SKM-1 (cell line): ENCODE measurements around the gene ADGRF3.
"Not testable (repeated sequence)": the region's sequence is repeated elsewhere in the genome, so short reads cannot be mapped to it uniquely, and the experiment has no call there.

ENCODE experiments used
- DNase-seq: peaks from one replicate; lab custom pipeline; 2025; ENCODE audit not compliant: unreplicated experiment; lab: John Stamatoyannopoulos, UW

ADGRF3 gene

GRCh38 chr2:26283606-26284005 lies 63.0 kb downstream of the ADGRF3 start:
- no peak for DNase-seq

GRCh38 chr2:26281226-26281625 lies 65.4 kb downstream of the ADGRF3 start:
- no peak for DNase-seq

DNA sequence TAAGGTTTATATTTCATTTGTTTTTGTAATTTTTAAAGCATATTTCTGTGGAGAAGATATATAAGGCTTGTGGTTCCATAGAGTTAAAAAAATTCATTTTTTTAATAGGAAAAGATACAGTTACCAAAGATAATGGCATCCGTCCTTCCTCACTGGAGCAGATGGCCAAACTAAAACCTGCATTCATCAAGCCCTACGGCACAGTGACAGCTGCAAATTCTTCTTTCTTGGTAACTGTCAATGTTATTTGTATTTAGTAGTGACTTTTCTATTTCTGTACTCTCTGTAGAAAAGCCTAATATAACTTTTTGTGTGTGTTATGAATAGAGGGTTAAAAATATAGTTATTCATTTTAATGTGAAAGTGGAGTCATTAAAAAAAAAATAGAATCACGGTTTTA lies 66.7 kb downstream of the ADGRF3 start:
- DNase-seq, result no peak

DNA sequence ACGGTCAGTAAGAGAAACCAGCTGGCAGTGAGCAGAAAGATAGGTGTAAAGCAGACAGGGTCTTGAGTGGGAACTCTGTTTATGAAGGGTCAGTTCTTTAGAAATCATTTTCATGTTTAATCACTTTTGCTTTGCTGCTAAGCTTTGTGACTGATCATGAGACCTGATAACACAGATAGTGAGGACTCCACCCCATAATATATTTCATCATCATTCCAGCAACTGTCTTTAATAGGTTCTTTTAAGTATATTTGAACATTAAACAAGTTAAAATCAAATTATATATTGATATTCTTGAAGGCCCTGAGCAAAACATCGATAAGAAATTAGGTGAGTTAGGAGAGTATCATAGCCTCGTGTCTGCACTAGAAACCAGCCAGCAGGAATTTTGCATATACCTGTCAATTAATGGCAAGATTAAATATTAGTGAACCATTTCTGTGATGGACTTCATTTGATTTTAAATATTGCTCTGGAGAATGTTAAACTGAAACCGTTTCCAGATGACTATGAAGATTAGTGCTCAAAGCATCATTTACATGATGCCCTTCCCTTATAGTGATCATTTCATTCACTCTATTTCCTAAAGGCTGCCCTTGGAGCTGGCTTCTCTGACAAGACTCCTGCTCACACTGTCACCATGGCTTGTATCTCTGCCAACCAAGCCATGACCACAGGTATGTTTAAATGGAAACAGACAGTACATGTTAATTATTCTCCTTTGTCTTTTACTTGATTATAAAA lies 69.9 kb downstream of the ADGRF3 start:
- DNase-seq, result no peak

GRCh38 chr2:26274058-26274613 lies 72.5 kb downstream of the ADGRF3 start:
- no peak for DNase-seq

- no peak for DNase-seq
Observed at GRCh38 chr2:26273501-26273900, 73.1 kb downstream of the ADGRF3 start.

GRCh38 chr2:26270373-26270772 lies 76.2 kb downstream of the ADGRF3 start:
- no peak for DNase-seq

- DNase-seq, result no peak
Observed at GRCh38 chr2:26269571-26270158, 76.9 kb downstream of the ADGRF3 start.

DNA sequence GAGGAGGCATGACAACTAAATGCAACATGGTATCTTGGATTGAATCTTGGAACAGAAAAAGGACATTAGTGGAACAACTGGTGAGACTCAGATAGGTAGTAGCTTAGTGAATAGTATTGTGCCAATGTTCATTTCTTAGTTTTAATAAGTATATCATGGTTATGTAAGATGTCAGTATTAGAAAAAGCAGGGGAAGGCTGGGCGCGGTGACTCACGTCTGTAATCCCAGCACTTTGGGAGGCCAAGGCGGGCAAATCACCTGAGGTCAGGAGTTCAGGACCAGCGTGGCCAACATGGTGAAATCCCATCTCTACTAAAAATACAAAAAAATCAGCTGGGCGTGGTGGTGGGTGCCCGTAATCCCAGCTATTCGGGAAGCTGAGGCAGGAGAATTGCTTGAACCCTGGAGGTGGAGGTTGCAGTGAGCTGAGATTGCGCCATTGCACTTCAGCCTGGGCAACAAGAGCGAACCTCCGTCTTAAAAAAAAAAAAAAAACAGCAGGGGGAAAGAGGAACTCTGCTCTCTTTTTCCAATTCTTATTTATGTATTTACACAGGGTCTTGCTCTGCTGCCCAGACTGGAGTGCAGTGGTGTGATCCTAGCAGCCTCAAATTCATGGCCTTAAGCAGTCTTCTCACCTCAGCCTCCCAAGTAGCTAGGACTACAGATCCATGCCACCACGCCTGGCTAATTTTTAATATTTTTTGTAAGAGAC lies 77.8 kb downstream of the ADGRF3 start:
- peak; percentile 7 for DNase-seq

GRCh38 chr2:26268213-26268612 lies 78.4 kb downstream of the ADGRF3 start:
- no peak for DNase-seq

DNA sequence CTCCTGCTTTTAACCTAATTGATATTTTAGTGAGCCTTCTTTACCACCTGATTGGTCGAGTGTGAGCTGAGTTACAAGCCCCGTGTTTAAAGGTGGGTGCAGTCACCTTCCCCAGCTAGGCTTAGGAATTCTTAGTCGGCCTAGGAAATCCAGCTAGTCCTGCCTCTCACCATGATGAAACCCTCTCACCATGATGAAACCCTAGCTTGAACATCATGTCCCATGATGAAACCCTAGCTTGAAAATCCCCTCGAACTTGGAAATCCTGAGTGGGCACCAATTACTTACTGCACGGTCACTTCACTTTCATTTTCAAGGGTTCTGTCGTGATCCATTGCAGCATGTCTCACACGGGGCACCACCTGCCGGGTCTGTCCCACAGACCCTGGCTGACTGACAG lies 87.8 kb downstream of the ADGRF3 start:
- not testable (repeated sequence) for DNase-seq
